Measurements from ENCODE around the gene TMEM221. TPM values are rescaled to one million over a fixed set of nuclear protein-coding genes. Genes with fewer than 3 reads are reported as not detected.

Gene TMEM221
- total RNA-seq, 1 donor from 2014 or later: not detected

GRCh38 chr19:17406046-17406886 lies 42.2 kb downstream of the TMEM221 start:
- no peak for DNase-seq (ENCODE audit: low spot score)

DNA sequence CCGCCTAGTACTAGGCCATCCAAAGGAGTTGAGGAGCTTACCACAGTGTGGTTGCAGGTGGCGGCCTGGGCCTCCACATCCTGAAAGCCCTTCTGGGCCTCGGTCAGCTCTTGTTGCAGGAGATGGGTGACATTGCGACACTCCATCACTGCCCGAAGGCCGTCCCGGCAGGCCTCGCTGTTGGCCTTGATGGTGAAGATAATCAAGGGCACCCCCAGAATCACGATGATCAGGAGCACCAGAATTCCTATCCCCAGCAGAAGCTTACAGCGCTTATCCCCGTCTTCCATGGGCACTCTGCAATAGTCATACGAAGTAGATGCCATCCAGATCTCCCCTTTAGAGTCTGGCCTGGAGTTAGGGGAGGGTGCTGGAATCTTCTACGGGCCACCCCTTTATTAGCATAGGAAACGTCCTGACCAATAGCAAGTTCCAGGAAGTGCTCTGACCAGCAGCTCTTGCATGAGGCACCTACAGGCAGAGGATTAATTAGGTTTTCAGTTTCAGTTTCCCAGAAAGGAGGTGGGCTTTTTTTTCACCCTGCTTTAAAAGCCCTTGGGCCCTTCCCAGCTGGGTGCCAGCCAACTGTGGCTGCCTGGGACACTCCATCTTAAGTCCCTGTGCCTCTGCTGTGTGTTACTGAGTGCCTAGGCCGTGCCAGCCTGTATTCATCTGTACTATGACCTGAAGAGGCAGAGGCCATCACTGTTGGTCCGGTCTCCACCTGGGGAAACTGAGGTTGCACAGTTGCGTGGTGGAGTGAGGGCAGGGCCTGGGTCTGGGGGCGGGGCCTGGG lies 43.0 kb downstream of the TMEM221 start, which contains the start of gene BST2:
Gene BST2 (minus strand): TSS at position 381 of the 796 bp plus-strand sequence. CDS start 55 bp downstream, at position 326.
- no peak for DNase-seq (ENCODE audit: low spot score)

DNA sequence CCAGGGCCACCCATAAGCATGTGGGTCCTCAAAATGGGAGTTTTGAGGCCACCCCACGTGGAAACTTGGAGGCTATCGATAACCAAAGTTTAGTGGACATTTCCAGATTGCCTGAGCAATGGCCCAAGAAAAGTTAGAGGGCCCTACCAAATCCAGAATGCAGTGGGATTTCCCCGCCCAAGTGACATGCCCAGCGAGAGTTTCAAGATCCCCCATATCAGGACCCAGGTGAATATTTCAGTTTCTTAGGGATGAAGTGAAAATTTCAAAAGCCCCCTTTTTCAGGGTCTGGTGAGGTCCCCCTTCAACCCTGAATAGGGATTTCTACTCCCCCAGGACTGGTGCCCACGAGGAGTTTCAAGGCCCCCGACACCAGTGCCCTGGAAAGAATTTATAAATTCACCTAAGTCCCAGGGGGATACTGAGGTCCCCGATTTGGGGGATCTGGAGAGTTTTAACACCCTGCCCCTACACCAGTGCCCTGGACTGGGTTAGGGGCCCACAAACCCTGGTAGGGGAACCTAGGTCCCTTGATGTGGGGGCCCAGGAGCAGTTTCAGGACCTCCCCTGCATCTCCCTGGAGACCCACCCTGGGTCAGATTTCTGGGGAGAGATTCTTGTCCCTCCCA lies 43.7 kb downstream of the TMEM221 start:
- no peak for DNase-seq (ENCODE audit: low spot score)

DNA sequence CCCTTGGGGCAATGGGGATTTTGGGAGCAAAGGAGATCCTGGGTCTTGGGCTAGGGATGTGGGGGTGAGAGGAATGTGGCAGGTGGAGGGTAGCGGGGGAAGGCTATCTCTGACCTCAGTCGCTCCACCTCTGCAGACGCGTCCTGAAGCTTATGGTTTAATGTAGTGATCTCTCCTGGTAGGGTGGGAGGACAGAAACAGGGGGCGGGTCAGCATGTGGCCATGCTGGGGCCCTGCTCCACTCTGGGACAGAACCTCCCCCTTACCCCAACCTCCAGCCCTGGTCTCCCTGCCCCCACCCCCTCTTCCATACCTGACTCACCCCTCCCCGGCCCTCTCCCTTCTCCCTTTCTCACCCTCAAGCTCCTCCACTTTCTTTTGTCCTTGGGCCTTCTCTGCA lies 44.5 kb downstream of the TMEM221 start:
- DNase-seq (ENCODE audit: low spot score): no peak

DNA sequence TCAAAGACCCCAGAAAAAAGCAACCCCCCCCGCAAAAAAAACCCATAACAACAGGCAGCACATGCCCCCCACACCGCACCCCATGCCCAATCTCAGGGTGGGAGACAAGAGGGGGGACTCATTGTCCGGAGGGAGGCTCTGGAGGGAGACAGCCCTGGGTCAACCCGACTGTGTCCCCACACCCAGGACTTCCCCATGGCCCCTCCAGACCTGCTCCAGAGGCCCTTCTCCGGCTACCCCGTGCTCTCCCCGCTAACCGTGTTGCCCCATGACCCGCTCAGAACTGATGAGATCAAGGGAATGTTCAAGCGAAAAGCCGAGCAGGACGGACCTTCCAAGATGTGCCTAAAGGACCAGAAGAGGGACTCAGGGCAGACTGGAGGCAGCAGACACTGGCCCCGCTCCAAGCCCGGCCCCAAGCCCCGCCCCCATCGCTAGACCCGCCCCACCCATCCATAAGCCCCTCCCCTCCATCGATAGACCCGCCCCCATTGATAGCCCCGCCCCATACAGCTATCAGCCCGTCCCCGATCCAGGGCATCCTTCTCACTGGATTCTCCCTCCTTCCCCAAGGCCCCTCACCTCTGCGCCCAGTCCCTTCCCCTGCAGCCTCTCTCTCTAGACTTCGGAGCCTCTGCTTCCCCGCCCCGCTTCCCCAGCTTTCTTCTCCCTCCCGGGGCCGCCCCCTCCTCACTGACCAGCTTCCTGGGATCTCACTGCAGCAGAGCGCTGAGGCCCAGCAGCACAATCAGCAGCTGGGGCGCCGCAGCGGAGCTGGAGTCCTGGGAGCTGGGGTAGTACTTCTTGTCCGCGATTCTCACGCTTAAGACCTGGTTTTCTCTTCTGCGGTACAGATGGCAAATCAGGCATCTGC lies 45.2 kb downstream of the TMEM221 start:
- DNase-seq (ENCODE audit: low spot score): no peak

- no peak for DNase-seq (ENCODE audit: low spot score)
These were observed 46.8 kb downstream of the TMEM221 start for GRCh38 chr19:17401628-17402027.

GRCh38 chr19:17398902-17399527 lies 49.5 kb downstream of the TMEM221 start:
- no peak for DNase-seq (ENCODE audit: low spot score)

- DNase-seq (ENCODE audit: low spot score): no peak
These were observed 53.5 kb downstream of the TMEM221 start for GRCh38 chr19:17394891-17395415.

DNA sequence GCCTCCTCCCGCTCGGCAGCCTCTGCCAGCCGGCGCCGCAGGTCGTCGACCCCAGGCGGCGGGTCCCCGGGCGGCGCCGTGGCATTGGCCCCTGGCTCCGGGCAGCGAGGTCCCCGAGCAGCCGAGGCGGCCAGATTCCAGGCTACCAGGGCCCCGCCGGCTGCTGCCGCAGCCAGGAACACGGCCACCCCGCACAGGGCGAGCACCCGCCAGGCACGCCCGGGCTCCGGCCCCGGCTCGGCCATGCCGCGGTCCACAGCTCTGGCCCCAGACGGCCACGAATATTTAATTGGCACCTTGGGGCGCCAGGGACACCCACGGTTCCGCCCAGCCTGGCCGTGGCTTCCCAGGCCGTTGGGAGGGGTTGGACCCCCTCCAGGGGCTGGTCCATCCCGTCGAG lies 54.6 kb downstream of the TMEM221 start, which contains the start of gene CCDC194:
Gene CCDC194 (minus strand): TSS at position 283 of the 400 bp plus-strand sequence. CDS start 38 bp downstream, at position 245.
- no peak for DNase-seq (ENCODE audit: low spot score)

DNA sequence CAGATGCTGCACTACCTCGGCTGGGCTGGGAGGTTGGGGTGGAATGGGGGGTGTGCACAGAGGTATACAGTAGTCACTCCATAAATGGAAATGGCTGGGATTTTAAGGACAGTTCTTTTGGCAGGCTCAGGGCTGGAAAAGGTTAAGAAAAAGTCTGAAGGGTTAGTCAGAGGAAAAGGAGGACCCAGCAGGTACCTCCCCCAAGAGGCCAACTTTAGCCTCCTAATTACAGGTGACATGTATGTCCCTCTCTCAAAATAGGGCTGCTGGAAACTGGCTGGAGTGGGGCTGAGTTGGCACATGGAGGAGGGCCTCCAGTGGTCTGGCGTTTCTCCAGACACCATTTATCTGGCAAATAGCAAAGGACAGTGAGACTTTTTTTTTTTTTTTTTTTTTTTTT lies 55.5 kb downstream of the TMEM221 start:
- no peak for DNase-seq (ENCODE audit: low spot score)

DNA sequence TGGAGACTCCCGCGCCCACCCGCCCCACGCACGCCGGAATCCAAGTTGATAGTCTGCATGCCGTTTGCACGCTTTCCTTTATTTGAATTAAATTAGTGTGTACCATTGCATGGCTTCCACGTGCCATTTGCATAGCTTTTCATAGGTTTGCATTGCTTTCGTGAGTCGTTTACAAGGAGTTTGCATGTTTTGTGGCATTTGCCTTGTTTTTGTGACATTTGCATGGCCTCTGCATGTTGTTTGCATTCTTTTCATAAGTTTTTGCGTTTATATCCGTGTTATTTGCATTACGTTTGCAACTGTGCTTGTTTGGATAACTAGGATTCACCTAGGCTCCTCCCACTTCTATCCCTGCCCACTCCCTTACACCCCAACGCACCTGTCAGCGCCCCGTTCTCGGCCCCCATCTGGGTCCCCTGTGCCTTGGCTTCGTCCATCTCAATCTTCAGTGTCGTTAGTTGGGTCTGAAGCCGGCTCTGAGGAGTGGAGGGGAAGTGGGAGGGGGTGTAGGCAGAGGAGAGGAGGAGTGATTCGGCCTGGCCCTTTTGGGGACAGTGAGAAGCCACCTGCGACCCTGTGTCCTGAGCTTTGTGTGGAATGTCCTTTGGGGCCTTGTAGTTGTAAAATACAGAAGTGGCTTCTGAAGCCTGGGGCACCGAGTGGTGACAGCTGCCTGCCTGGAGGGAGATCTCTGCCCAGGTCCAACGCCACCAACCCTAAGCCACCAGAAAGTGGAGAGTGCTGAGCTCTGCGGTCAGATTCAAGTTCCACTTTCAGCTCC lies 56.9 kb downstream of the TMEM221 start:
- DNase-seq (ENCODE audit: low spot score): no peak

GRCh38 chr19:17390665-17391370 lies 57.6 kb downstream of the TMEM221 start:
- peak; percentile 96 for DNase-seq (ENCODE audit: low spot score)

GRCh38 chr19:17389957-17390664 lies 58.4 kb downstream of the TMEM221 start:
- no peak for DNase-seq (ENCODE audit: low spot score)

GRCh38 chr19:17389288-17389687 lies 59.2 kb downstream of the TMEM221 start:
- DNase-seq (ENCODE audit: low spot score): no peak

DNA sequence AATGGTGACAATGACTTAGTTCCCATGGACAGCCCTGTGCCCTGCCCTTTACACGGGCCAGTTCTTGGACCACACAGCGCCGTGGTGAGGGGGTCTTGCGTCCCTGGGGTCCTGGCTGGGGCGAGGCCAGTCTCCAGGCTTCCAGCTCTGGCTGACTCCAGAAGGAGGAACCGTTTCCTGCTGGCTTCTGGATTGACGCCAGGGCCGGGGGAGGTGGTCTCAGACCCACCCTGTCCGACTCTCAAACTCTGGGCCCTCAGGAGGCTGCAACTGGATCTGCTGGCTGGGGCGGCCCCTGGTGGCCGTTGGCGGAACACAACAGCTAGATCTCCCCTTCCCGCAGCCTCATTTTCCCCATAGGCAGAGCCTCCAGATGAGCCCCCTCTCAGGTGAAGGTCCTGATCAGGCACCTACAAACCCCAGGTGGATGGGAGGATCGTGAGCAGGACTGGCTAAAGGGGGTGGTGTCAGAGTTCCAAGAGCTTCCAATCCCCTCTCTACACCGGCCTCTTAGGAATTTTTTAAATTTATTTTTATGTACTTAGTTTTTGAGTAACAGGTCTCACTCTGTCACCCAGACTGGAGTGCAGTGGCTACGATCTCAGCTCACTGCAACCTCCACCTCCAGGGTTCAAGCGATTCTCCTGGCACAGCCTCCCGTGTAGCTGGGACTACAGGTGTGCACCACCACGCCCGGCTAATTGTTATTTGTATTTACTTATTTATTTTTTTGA lies 62.4 kb downstream of the TMEM221 start:
- no peak for DNase-seq (ENCODE audit: low spot score)
